Psoas muscle (tissue), 8 donors: ENCODE measurements around the gene ADAM11. TPM values are rescaled to one million over a fixed set of nuclear protein-coding genes. Genes with fewer than 3 reads are reported as not detected.

ENCODE experiments used
- ATAC-seq, 4 donors: fragments of 200-7000 bp; cut with Tn5 transposase; one replicate each; pipeline ENCODE4 v1.9.1; 2020; ENCODE audit warnings: moderate library complexity in 3 of 4, mild to moderate bottlenecking in 2 of 4
- DNase-seq, 2 donors: peaks; one replicate each; pipeline ENCODE4 v3.0.0-alpha.2; 2020
- H3K27ac ChIP-seq: fragments of 200-600 bp; one replicate; pipeline ENCODE4 v1.8.0; 2022
- H3K27me3 ChIP-seq, 3 donors: fragments of 200-600 bp in 1 of 3; one replicate each; pipeline versions ENCODE4 v1.6.1 to v1.8.0; 2013 to 2022; ENCODE audit warnings: low read length in 2 of 3, mild to moderate bottlenecking in 2 of 3, moderate library complexity in 1 of 3; ENCODE audit not compliant: insufficient read depth in 3 of 3
- H3K36me3 ChIP-seq, 2 donors: fragments of 200-600 bp in 1 of 2; one replicate each; pipeline versions ENCODE4 v1.6.1 to v1.8.0; 2013 to 2022; ENCODE audit warnings: low read depth in 1 of 2, mild to moderate bottlenecking in 1 of 2, moderate library complexity in 1 of 2; ENCODE audit not compliant: insufficient read depth in 1 of 2
- H3K4me1 ChIP-seq: fragments of 200-600 bp; one replicate; pipeline ENCODE4 v1.8.0; 2022
- H3K4me3 ChIP-seq: fragments of 200-600 bp; one replicate; pipeline ENCODE4 v1.8.0; 2022; ENCODE audit warnings: mild to moderate bottlenecking
- H3K9me3 ChIP-seq: fragments of 200-600 bp; one replicate; pipeline ENCODE4 v1.8.0; 2022
- CTCF ChIP-seq: fragments of 200-600 bp; IDR thresholded peaks from one replicate; pipeline ENCODE4 v1.8.0; 2022; ENCODE audit warnings: antibody characterized with exemption
- WGBS, 3 donors: extraction: QIAGEN DNeasy Blood & Tissue Kit; methylation state at CpG; one replicate each; pipeline versions ENCODE4 v1.1.6 to v1.1.7; 2013; 5-methylcytosine and 5-hydroxymethylcytosine counted together
- intact Hi-C, 2 donors: fragments of 100-400 bp; cut with DNase I; formaldehyde crosslinking; loops; one replicate each; pipeline versions ENCODE4 v1.11.0 to v1.14.2; 2022
- polyA plus RNA-seq, 3 donors: library from polyadenylated mRNA; stranded (reverse); fragments of 200-250 nt; gene quantifications; one replicate each; pipeline ENCODE4 v1.2.3, GENCODE V29; 2013
- total RNA-seq, 4 donors: library from RNA; stranded (reverse); fragmentation: NEBNext Ultra II Directional in 2 of 4; extraction: Animal tissue kit (Norgen Biotek cat#: 25700) in 2 of 4; gene quantifications; one replicate each; pipeline versions ENCODE4 v1.2.1 to v1.2.4, GENCODE V29; 2021 to 2023
- donor health status: healthy with polysubstance abuse.
- donor health status: DM: no; HTN: no; CAD: no; lungs with moderate emphysema.
- donor health status: Bipolar disorder and iron deficiency.
- donor health status: healthy.
- donor health status: DM: yes; HTN: yes; CAD: no.
- donor health status: DM: no; HTN: no; CAD: no.
- donor health status: DM: no; HTN: no; CAD: no.
- donor health status: DM: yes; HTN: yes; CAD: no.

Gene ADAM11
- total and polyA plus RNA-seq, 7 donors = 0.03 to 0.26 (median 0.15) TPM; not detected in 2

- DNase-seq (no peak), ATAC-seq (no peak)
- H3K4me3 ChIP-seq = no peak overlapping the region
- no peak for TF ChIP-seq CTCF
- WGBS, 3 donors = 68 to 78% (median 74%) methylated on average over 5 of the region's 5 CpGs
- H3K27me3 ChIP-seq = no peaks in the 10 kb centered on the region
- no peaks in the 10 kb centered on the region for H3K4me1 ChIP-seq
- H3K27ac ChIP-seq = no peak overlapping the region
- intact Hi-C loops = no loop called here
- H3K36me3 ChIP-seq = peaks cover 0 to 13% of the 10 kb centered on the region in 2 donors
- no peaks in the 10 kb centered on the region for H3K9me3 ChIP-seq
These were observed 25.0 kb upstream of the ADAM11 start for GRCh38 chr17:44733753-44734152.

GRCh38 chr17:44734272-44734671, 24.5 kb upstream of the ADAM11 start:
- peaks cover 0 to 17% of the 10 kb centered on the region in 2 donors for H3K36me3 ChIP-seq
- no peak overlapping the region for H3K4me3 ChIP-seq
- no peaks in the 10 kb centered on the region for H3K27me3 ChIP-seq

GRCh38 chr17:44736551-44737240, 22.1 kb upstream of the ADAM11 start:
- no peak for TF ChIP-seq CTCF
- Histone ChIP-seq H3K4me3 (no peak overlapping the region), H3K27me3 (no peaks in the 10 kb centered on the region), H3K36me3 (peaks cover 0 to 22% of the 10 kb centered on the region in 2 donors), H3K9me3 (no peaks in the 10 kb centered on the region), H3K4me1 (no peaks in the 10 kb centered on the region), H3K27ac (no peak overlapping the region)
- ATAC-seq = no peak
- intact Hi-C loops = no loop called here
- 87 to 93% (median 91%) methylated on average over 12 of the region's 12 CpGs for WGBS, 3 donors
- DNase-seq = no peak

More at GRCh38 chr17:44734272-44734671, 24.5 kb upstream of the ADAM11 start:
- no peak for DNase-seq
- ATAC-seq = peak in 1 of 4 donors; percentile 82
- no peak for TF ChIP-seq CTCF
- Histone ChIP-seq H3K9me3 (no peaks in the 10 kb centered on the region), H3K27ac (no peak overlapping the region), H3K4me1 (no peaks in the 10 kb centered on the region)
- intact Hi-C loops = no loop called here
- 48 to 64% (median 56%) methylated on average over 2 of the region's 2 CpGs for WGBS, 3 donors

- H3K27me3 ChIP-seq = no peaks in the 10 kb centered on the region
- intact Hi-C loops = no loop called here
- H3K36me3 ChIP-seq = peaks cover 0 to 22% of the 10 kb centered on the region in 2 donors
- no peaks in the 10 kb centered on the region for H3K9me3 ChIP-seq
- no peak for DNase-seq
- no peak for ATAC-seq
- TF ChIP-seq CTCF = no peak
- H3K4me3 ChIP-seq = no peak overlapping the region
- H3K27ac ChIP-seq = no peak overlapping the region
- no peaks in the 10 kb centered on the region for H3K4me1 ChIP-seq
- WGBS, 3 donors = 90 to 94% (median 91%) methylated on average over 3 of the region's 3 CpGs
These were observed 20.4 kb upstream of the ADAM11 start for GRCh38 chr17:44738214-44738906.
